ENCODE data around the gene PGM1. TPM values are rescaled to one million over a fixed set of nuclear protein-coding genes. Genes with fewer than 3 reads are reported as not detected.
A peak's percentile ranks its signal among the peaks of the same experiment; 100 is the strongest.
"Not testable (repeated sequence)": the region's sequence is repeated elsewhere in the genome, so short reads cannot be mapped to it uniquely, and the experiment has no call there.

Gene PGM1
- total and polyA plus RNA-seq, 10 donors: 4.5 to 37.4 (median 24.1) TPM

GRCh38 chr1:63575340-63575826 is 17.8 kb upstream of the PGM1 start:
- intact Hi-C loops (cut with DNase I; ENCODE audit: low total_unique reads): no loop called here

DNA sequence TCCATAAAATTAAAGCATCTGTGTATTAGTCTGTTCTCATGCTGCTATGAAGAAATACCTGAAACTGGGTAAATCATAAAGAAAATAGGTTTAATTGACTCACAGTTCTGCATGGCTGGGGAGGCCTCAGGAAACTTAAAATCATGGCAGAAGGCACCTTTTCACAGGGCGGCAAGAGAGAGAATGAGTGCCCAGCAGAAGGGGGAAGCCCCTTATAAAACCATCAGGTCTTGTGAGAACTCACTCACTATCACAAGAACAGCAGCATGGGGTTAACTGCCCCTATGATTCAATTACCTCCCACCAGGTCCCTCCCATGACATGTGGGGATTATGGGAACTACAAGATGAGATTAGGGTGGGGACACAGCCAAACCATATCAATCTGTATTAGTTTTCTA is 6.9 kb upstream of the PGM1 start:
- H3K4me1 ChIP-seq; intact Hi-C loops (cut with DNase I; ENCODE audit: low total_unique reads): not testable (repeated sequence)
- 79 to 93% (median 83%) methylated on average over 1 of the region's 1 CpG for WGBS, 5 donors

More at GRCh38 chr1:63575340-63575826, 17.8 kb upstream of the PGM1 start:
- DNase-seq: no peak
- no peak overlapping the region for H3K4me3 ChIP-seq
- WGBS, 5 donors: 68 to 77% (median 74%) methylated on average over 4 of the region's 4 CpGs
- H3K9me3 ChIP-seq: peaks cover 0 to 3% (median under 1%) of the 10 kb centered on the region in 8 donors
- no peaks in the 10 kb centered on the region for H3K4me1 ChIP-seq
- TF ChIP-seq POLR2A (IDR thresholded peaks at IDR 0.05): no peak
- TF ChIP-seq, protein P1, sequence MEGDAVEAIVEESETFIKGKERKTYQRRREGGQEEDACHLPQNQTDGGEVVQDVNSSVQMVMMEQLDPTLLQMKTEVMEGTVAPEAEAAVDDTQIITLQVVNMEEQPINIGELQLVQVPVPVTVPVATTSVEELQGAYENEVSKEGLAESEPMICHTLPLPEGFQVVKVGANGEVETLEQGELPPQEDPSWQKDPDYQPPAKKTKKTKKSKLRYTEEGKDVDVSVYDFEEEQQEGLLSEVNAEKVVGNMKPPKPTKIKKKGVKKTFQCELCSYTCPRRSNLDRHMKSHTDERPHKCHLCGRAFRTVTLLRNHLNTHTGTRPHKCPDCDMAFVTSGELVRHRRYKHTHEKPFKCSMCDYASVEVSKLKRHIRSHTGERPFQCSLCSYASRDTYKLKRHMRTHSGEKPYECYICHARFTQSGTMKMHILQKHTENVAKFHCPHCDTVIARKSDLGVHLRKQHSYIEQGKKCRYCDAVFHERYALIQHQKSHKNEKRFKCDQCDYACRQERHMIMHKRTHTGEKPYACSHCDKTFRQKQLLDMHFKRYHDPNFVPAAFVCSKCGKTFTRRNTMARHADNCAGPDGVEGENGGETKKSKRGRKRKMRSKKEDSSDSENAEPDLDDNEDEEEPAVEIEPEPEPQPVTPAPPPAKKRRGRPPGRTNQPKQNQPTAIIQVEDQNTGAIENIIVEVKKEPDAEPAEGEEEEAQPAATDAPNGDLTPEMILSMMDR (IDR thresholded peaks at IDR 0.05 in 8 of 11, conservative IDR thresholded peaks at IDR 0.05 in 3 of 11): peak; percentile 47 to 83 (median 71)
- no peaks in the 10 kb centered on the region for H3K36me3 ChIP-seq
- H3K27me3 ChIP-seq (replicated peaks in 1 of 7): no peaks in the 10 kb centered on the region
- H3K27ac ChIP-seq: no peak overlapping the region

DNA sequence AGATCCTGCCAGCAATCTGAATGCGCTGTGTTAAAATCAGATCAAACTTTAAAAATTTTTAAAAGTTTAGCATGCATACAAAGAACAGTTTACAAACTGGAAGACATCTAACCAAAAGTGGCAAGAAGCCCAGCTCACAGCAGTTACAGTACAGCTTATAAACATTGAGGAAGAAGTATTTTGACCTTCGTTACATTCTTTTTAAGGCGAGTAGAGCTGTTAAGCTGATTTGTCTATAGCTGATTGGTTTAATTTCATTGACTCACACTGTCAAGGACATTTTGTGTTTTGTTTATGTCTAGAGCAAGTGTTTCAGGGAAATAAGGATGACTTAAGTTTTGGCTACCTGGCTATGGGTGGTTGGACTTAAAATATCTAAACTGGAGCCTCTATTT is 3.0 kb upstream of the PGM1 start:
- Histone ChIP-seq H3K9me3 (no peaks in the 10 kb centered on the region), H3K4me3 (no peak overlapping the region), H3K4me1 (peaks cover 4 to 26% (median 13%) of the 10 kb centered on the region in 6 donors), H3K27me3 (replicated peaks in 1 of 7) (no peaks in the 10 kb centered on the region), H3K27ac (no peak overlapping the region), H3K36me3 (no peaks in the 10 kb centered on the region)
- TF ChIP-seq POLR2AphosphoS5 (IDR thresholded peaks at IDR 0.05) (no peak), POLR2A (IDR thresholded peaks at IDR 0.05) (no peak)
- TF ChIP-seq, protein P1 (IDR thresholded peaks at IDR 0.05 in 8 of 11, conservative IDR thresholded peaks at IDR 0.05 in 3 of 11): no peak
- 77 to 92% (median 85%) methylated on average over 3 of the region's 3 CpGs for WGBS, 5 donors
- no peak for DNase-seq
- intact Hi-C loops (cut with DNase I; ENCODE audit: low total_unique reads): no loop called here

More for the DNA sequence above, 6.9 kb upstream of the PGM1 start:
- not testable (repeated sequence) for H3K36me3 ChIP-seq; H3K27ac ChIP-seq; DNase-seq; H3K4me3 ChIP-seq; H3K27me3 ChIP-seq (replicated peaks in 1 of 7)
- peaks cover 0 to 19% (median 9%) of the 10 kb centered on the region in 8 donors for H3K9me3 ChIP-seq

GRCh38 chr1:63592536-63593302 is 492 bp upstream of the PGM1 start:
- H3K27me3 ChIP-seq (replicated peaks in 1 of 7): no peaks in the 10 kb centered on the region
- peak overlapping the region; percentile 92 to 99 (median 96) for H3K27ac ChIP-seq
- intact Hi-C loops (cut with DNase I; ENCODE audit: low total_unique reads): no loop called here
- TF ChIP-seq, protein P1 (IDR thresholded peaks at IDR 0.05 in 8 of 11, conservative IDR thresholded peaks at IDR 0.05 in 3 of 11): no peak
- TF ChIP-seq POLR2AphosphoS5 (IDR thresholded peaks at IDR 0.05) (no peak), POLR2A (IDR thresholded peaks at IDR 0.05) (no peak)
- H3K9me3 ChIP-seq: no peaks in the 10 kb centered on the region
- H3K36me3 ChIP-seq: no peaks in the 10 kb centered on the region
- no peak for DNase-seq
- 21 to 29% (median 23%) methylated on average over 14 to 18 of the region's 18 CpGs for WGBS, 5 donors
- peaks cover 4 to 35% (median 15%) of the 10 kb centered on the region in 6 donors for H3K4me1 ChIP-seq
- H3K4me3 ChIP-seq: peak overlapping the region; percentile 73 to 88 (median 84)

Data from spleen (tissue), 11 donors.